Right lobe of liver (tissue), 4 donors: Measurements from ENCODE around the gene CCDC88C.

ENCODE experiments used
- CTCF ChIP-seq, 4 donors: fragments of 200-600 bp in 3 of 4; fragments of 450-650 bp in 1 of 4; IDR thresholded peaks; one replicate each; pipeline versions ENCODE4 v1.5.1 to v1.8.0; 2016 to 2022; ENCODE audit warnings: antibody characterized with exemption in 4 of 4, mild to moderate bottlenecking in 2 of 4
- POLR2A ChIP-seq: fragments of 450-650 bp; IDR thresholded peaks from one replicate; pipeline ENCODE4 v1.6.1; 2017; ENCODE audit warnings: antibody characterized with exemption, mild to moderate bottlenecking
- donor health status: DM: no; HTN: no; CAD: no.
- donor health status: DM: no; HTN: no; CAD: no.
- donor health status: DM: no; HTN: yes; CAD: no.

- TF ChIP-seq POLR2A, result no peak
- TF ChIP-seq CTCF (IDR thresholded peaks at IDR 0.05), result no peak
These were observed 143.7 kb downstream of the CCDC88C start for GRCh38 chr14:91273885-91274273.
